ENCODE measurements around the gene ALG14.
"Not testable (repeated sequence)": the region's sequence is repeated elsewhere in the genome, so short reads cannot be mapped to it uniquely, and the experiment has no call there.

ALG14 gene

GRCh38 chr1:95041491-95042165 lies 31.1 kb downstream of the ALG14 start:
- peak; percentile 62 to 66 for DNase-seq (ENCODE audit: low read depth in 2 of 2)

GRCh38 chr1:95040032-95040525 lies 32.7 kb downstream of the ALG14 start:
- DNase-seq (ENCODE audit: low read depth in 2 of 2): no peak

GRCh38 chr1:95039360-95040031 lies 33.3 kb downstream of the ALG14 start:
- no peak for DNase-seq (ENCODE audit: low read depth in 2 of 2)

GRCh38 chr1:95035536-95035935 lies 37.2 kb downstream of the ALG14 start:
- DNase-seq (ENCODE audit: low read depth in 2 of 2): peak; percentile 83 to 90

GRCh38 chr1:95034506-95034905 lies 38.2 kb downstream of the ALG14 start:
- no peak for DNase-seq (ENCODE audit: low read depth in 2 of 2)

- peak in 1 of 2 experiments; percentile 43 for DNase-seq (ENCODE audit: low read depth in 2 of 2)
Observed at GRCh38 chr1:95033843-95034242, 38.9 kb downstream of the ALG14 start.

- DNase-seq (ENCODE audit: low read depth in 2 of 2): no peak
Observed at GRCh38 chr1:95029532-95029931, 43.2 kb downstream of the ALG14 start.

- no peak for DNase-seq (ENCODE audit: low read depth in 2 of 2)
Observed at GRCh38 chr1:95028954-95029353, 43.8 kb downstream of the ALG14 start.

- DNase-seq (ENCODE audit: low read depth in 2 of 2): no peak
Observed at GRCh38 chr1:95027046-95027445, 45.7 kb downstream of the ALG14 start.

- peak; percentile 65 to 73 for DNase-seq (ENCODE audit: low read depth in 2 of 2)
Observed at GRCh38 chr1:95023399-95024043, 49.2 kb downstream of the ALG14 start.

- no peak for DNase-seq (ENCODE audit: low read depth in 2 of 2)
Observed at GRCh38 chr1:95022644-95022926, 50.2 kb downstream of the ALG14 start.

GRCh38 chr1:95021805-95022643 lies 50.7 kb downstream of the ALG14 start:
- no peak for DNase-seq (ENCODE audit: low read depth in 2 of 2)

- DNase-seq (ENCODE audit: low read depth in 2 of 2): no peak
Observed at GRCh38 chr1:95021119-95021518, 51.6 kb downstream of the ALG14 start.

GRCh38 chr1:95019466-95019865 lies 53.3 kb downstream of the ALG14 start:
- not testable (repeated sequence) for DNase-seq (ENCODE audit: low read depth in 2 of 2)

GRCh38 chr1:95018602-95019369 lies 54.0 kb downstream of the ALG14 start:
- DNase-seq (ENCODE audit: low read depth in 2 of 2): no peak

- no peak for DNase-seq (ENCODE audit: low read depth in 2 of 2)
Observed at GRCh38 chr1:95017775-95018174, 55.0 kb downstream of the ALG14 start.

GRCh38 chr1:95015076-95015475 lies 57.7 kb downstream of the ALG14 start:
- no peak for DNase-seq (ENCODE audit: low read depth in 2 of 2)

- peak; percentile 33 to 35 for DNase-seq (ENCODE audit: low read depth in 2 of 2)
Observed at GRCh38 chr1:95013950-95014574, 58.7 kb downstream of the ALG14 start.

- DNase-seq (ENCODE audit: low read depth in 2 of 2): peak; percentile 95 to 97
Observed at GRCh38 chr1:95012389-95012788, 60.4 kb downstream of the ALG14 start.

- DNase-seq (ENCODE audit: low read depth in 2 of 2): no peak
Observed at GRCh38 chr1:95010158-95010557, 62.6 kb downstream of the ALG14 start.

GRCh38 chr1:95007687-95008086 lies 65.1 kb downstream of the ALG14 start:
- DNase-seq (ENCODE audit: low read depth in 2 of 2): no peak
